ENCODE results near the gene MOB1B. TPM values are rescaled to one million over a fixed set of nuclear protein-coding genes. Genes with fewer than 3 reads are reported as not detected.
"Not testable (repeated sequence)": the region's sequence is repeated elsewhere in the genome, so short reads cannot be mapped to it uniquely, and the experiment has no call there.

MOB1B gene
- total RNA-seq, 3 donors from 2014 or later (not counting 1 experiment from before 2014, with no cell fraction given), result 15.1 to 23.6 (median 22.6) TPM

DNA sequence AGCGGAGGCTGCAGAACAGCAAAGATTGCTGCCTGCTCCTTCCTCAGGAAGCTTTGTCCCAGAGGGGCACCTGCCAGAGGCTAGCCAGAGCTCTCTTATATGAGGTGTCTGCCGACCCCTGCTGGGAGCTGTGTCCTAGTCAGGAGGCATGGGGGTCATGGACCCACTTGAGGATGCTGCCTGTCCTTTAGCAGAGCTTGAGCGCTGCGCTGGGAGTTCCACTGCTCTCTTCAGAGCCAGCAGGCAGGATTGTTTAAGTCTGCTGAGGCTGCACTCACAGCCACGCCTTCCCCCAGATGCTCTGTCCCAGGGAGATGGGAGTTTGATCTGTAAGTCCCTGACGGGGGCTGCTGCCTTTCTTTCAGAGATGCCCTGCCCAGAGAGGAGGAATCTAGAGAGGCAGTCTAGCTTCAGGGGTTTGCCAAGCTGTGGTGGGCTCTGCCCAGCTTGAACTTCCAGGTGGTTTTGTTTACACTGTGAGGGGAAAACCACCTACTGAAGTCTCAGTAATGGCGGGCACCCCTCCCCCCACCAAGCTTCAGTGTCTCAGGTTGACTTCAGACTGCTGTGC lies 102.2 kb downstream of the MOB1B start:
- peak; percentile 52 to 81 (median 77) for ATAC-seq

DNA sequence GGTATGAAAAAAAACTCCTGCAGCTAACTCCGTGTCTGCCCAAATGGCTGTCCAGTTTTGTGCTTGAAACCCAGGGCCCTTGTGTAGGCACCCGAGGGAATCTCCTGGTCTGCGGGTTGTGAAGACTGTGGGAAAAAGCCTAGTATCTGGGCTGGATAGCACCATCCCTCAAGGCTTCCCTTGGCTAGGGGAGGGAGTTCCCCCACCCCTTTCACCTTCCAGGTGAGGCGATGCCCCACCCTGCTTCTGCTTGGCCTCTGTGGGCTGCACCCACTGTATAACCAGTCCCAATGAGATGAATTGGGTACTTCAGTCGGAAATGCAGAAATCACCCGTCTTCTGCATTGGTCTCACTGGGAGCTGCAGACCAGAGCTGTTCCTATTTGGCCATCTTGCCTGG lies 102.9 kb downstream of the MOB1B start:
- peaks cover 79% of the 10 kb centered on the region in 2 donors for H3K4me1 Mint-ChIP-seq
- H3K36me3 Mint-ChIP-seq, result peaks cover 15% of the 10 kb centered on the region
- H3K4me3 Mint-ChIP-seq; H3K9me3 Mint-ChIP-seq; H3K27me3 Mint-ChIP-seq (ENCODE audit: low read depth in 2 of 2); intact Hi-C loops (cut with micrococcal nuclease); ATAC-seq; H3K27me3 ChIP-seq (ENCODE audit: control insufficient read depth, insufficient read depth, low read length); H3K4me3 ChIP-seq (ENCODE audit: low read length); H3K36me3 ChIP-seq (ENCODE audit: control insufficient read depth, insufficient read depth, low read length); H3K9me3 ChIP-seq (ENCODE audit: control insufficient read depth, insufficient read depth, low read length): not testable (repeated sequence)
- H3K4me1 ChIP-seq (ENCODE audit: control insufficient read depth, insufficient read depth, low read length), result peaks cover 27% of the 10 kb centered on the region
- H3K27ac Mint-ChIP-seq, result peak overlapping the region; percentile 69 to 84
- peak overlapping the region; percentile 33 for H3K27ac ChIP-seq (ENCODE audit: low read length)
- 81% methylated on average over 6 of the region's 6 CpGs for WGBS (ENCODE audit: insufficient coverage)
- DNase-seq, result peak in 1 of 2 donors; percentile 39

More for the DNA sequence above, 102.2 kb downstream of the MOB1B start:
- peak overlapping the region; percentile 69 to 84 for H3K27ac Mint-ChIP-seq
- WGBS (ENCODE audit: insufficient coverage), result 32% methylated on average over 7 of the region's 7 CpGs
- no peak overlapping the region for H3K4me3 ChIP-seq (ENCODE audit: low read length)
- H3K27me3 ChIP-seq (ENCODE audit: control insufficient read depth, insufficient read depth, low read length), result no peaks in the 10 kb centered on the region
- peaks cover 27% of the 10 kb centered on the region for H3K4me1 ChIP-seq (ENCODE audit: control insufficient read depth, insufficient read depth, low read length)
- H3K36me3 Mint-ChIP-seq, result peaks cover 15% of the 10 kb centered on the region
- peak; percentile 40 to 84 for DNase-seq
- peak overlapping the region; percentile 81 for H3K27ac ChIP-seq (ENCODE audit: low read length)
- H3K9me3 ChIP-seq (ENCODE audit: control insufficient read depth, insufficient read depth, low read length), result no peaks in the 10 kb centered on the region
- peaks cover 79% of the 10 kb centered on the region in 2 donors for H3K4me1 Mint-ChIP-seq
- TF ChIP-seq, protein P1, sequence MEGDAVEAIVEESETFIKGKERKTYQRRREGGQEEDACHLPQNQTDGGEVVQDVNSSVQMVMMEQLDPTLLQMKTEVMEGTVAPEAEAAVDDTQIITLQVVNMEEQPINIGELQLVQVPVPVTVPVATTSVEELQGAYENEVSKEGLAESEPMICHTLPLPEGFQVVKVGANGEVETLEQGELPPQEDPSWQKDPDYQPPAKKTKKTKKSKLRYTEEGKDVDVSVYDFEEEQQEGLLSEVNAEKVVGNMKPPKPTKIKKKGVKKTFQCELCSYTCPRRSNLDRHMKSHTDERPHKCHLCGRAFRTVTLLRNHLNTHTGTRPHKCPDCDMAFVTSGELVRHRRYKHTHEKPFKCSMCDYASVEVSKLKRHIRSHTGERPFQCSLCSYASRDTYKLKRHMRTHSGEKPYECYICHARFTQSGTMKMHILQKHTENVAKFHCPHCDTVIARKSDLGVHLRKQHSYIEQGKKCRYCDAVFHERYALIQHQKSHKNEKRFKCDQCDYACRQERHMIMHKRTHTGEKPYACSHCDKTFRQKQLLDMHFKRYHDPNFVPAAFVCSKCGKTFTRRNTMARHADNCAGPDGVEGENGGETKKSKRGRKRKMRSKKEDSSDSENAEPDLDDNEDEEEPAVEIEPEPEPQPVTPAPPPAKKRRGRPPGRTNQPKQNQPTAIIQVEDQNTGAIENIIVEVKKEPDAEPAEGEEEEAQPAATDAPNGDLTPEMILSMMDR (IDR thresholded peaks at IDR 0.05), result no peak
- H3K9me3 Mint-ChIP-seq, result peaks cover 3% of the 10 kb centered on the region in 2 donors
- peak overlapping the region; percentile 38 for H3K4me3 Mint-ChIP-seq
- peaks cover 5% of the 10 kb centered on the region for H3K36me3 ChIP-seq (ENCODE audit: control insufficient read depth, insufficient read depth, low read length)
- no peaks in the 10 kb centered on the region for H3K27me3 Mint-ChIP-seq (ENCODE audit: low read depth in 2 of 2)
- intact Hi-C loops (cut with micrococcal nuclease), result no loop called here

DNA sequence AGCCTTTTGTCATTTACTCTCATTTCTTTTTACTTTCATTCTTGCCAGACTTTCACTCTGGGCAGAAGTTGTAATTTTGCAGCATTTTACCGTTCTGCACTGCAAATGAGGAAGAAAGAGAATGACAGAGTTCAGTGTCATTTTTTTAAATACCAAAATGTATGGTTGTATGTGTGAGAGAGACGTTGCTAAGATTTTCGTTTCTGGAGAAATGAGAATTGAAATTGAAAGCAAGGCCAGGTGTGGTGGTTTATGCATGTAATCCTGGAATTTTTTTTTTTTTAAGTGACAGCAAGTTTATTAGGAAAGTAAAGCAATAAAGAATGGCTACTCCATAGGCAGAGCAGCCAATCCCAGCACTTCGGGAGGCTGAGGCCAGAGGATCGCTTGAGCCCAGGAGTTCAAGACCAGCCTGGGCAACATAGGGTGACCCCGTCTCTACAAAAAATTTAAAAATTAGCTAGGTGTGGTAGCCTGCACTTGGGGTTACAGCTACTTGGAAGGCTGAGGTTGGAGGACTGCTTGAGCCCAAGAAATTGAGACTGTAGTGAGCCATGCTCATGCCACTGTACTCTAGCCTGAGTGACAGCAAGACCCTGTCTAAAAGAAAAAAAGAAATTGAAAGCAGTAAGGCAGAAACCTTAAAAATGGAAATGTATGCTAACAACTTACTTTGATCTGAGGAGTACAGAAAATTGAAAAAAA lies 104.2 kb downstream of the MOB1B start:
- Histone ChIP-seq H3K27ac (ENCODE audit: low read length) (peak overlapping the region; percentile 28), H3K4me3 (ENCODE audit: low read length) (no peak overlapping the region), H3K9me3 (ENCODE audit: control insufficient read depth, insufficient read depth, low read length) (no peaks in the 10 kb centered on the region), H3K27me3 (ENCODE audit: control insufficient read depth, insufficient read depth, low read length) (no peaks in the 10 kb centered on the region), H3K4me1 (ENCODE audit: control insufficient read depth, insufficient read depth, low read length) (peaks cover 27% of the 10 kb centered on the region), H3K36me3 (ENCODE audit: control insufficient read depth, insufficient read depth, low read length) (peaks cover 5% of the 10 kb centered on the region)
- 34% methylated on average over 6 of the region's 6 CpGs for WGBS (ENCODE audit: insufficient coverage)
- peak overlapping the region; percentile 83 for H3K4me3 Mint-ChIP-seq
- DNase-seq, result peak in 1 of 2 donors; percentile 38
- no peaks in the 10 kb centered on the region for H3K27me3 Mint-ChIP-seq (ENCODE audit: low read depth in 2 of 2)
- intact Hi-C loops (cut with micrococcal nuclease), result no loop called here
- peaks cover 3% of the 10 kb centered on the region in 2 donors for H3K9me3 Mint-ChIP-seq
- H3K4me1 Mint-ChIP-seq, result peaks cover 66 to 67% of the 10 kb centered on the region in 2 donors
- peaks cover 15% of the 10 kb centered on the region for H3K36me3 Mint-ChIP-seq
- TF ChIP-seq, protein P1 (IDR thresholded peaks at IDR 0.05), result no peak
- ATAC-seq, result peak; percentile 26 to 70 (median 48)
- H3K27ac Mint-ChIP-seq, result peak overlapping the region; percentile 90 to 92

DNA sequence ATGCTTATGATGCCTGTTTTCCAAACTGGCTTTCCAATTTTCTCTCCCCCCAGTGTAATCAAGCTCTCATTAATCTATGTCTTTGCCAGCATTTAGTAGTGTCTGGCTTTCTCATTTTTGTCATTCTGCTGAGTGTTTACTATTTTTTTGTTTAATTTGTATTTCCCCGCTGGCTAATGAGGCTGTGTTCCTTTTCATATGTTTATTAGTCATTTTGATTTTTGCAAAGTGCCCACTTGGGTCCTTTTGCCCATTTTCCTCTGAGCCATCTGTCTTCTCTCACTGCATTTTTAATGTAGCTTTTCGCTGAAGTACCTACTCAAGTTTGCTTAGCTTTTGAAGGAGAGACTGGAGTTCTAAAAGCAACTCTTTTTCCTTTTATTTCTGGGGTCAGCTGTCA lies 106.0 kb downstream of the MOB1B start:
- peak overlapping the region; percentile 71 to 90 for H3K27ac Mint-ChIP-seq
- TF ChIP-seq, protein P1 (IDR thresholded peaks at IDR 0.05), result no peak
- 100% methylated on average over 2 of the region's 2 CpGs for WGBS (ENCODE audit: insufficient coverage)
- Histone ChIP-seq H3K4me1 (ENCODE audit: control insufficient read depth, insufficient read depth, low read length) (peaks cover 27% of the 10 kb centered on the region), H3K9me3 (ENCODE audit: control insufficient read depth, insufficient read depth, low read length) (no peaks in the 10 kb centered on the region), H3K27ac (ENCODE audit: low read length) (no peak overlapping the region), H3K4me3 (ENCODE audit: low read length) (no peak overlapping the region), H3K36me3 (ENCODE audit: control insufficient read depth, insufficient read depth, low read length) (peaks cover 5% of the 10 kb centered on the region), H3K27me3 (ENCODE audit: control insufficient read depth, insufficient read depth, low read length) (no peaks in the 10 kb centered on the region)
- DNase-seq, result no peak
- no peaks in the 10 kb centered on the region for H3K27me3 Mint-ChIP-seq (ENCODE audit: low read depth in 2 of 2)
- H3K4me3 Mint-ChIP-seq, result no peak overlapping the region
- ATAC-seq, result no peak
- H3K4me1 Mint-ChIP-seq, result peaks cover 54 to 60% of the 10 kb centered on the region in 2 donors
- peaks cover 8% of the 10 kb centered on the region for H3K36me3 Mint-ChIP-seq
- intact Hi-C loops (cut with micrococcal nuclease), result loop anchor here (2.0 kb wide), 2 partner anchors 13 to 407 kb away; no protein-coding TSS in a partner anchor
- H3K9me3 Mint-ChIP-seq, result no peaks in the 10 kb centered on the region

Data from natural killer cell (primary cell).